K562 (cell line): Measurements from ENCODE around the gene EIF2AK2. TPM values are rescaled to one million over a fixed set of nuclear protein-coding genes. Genes with fewer than 3 reads are reported as not detected.
A peak's percentile ranks its signal among the peaks of the same experiment; 100 is the strongest.

ENCODE experiments used
- BRCA1 ChIP-seq, 2 experiments: fragments of 450-650 bp in 1 of 2; sonication (generic) in 1 of 2; formaldehyde crosslinking in 1 of 2; IDR thresholded peaks; 2 replicates each; pipeline versions ENCODE4 v1.5.0 to v1.6.1; 2017 to 2020; ENCODE audit warnings: mild to moderate bottlenecking in 1 of 2, missing genetic modification reagents in 1 of 2
- E2F3 ChIP-seq: fragments of 250-450 bp; sonication (Bioruptor Pico); IDR thresholded peaks from 2 replicates; pipeline ENCODE4 v1.4.0; 2020; ENCODE audit warnings: mild to moderate bottlenecking
- EGR1 ChIP-seq: fragments of 450-650 bp; conservative IDR thresholded peaks from 2 replicates; pipeline ENCODE4 v1.6.1; 2017; ENCODE audit warnings: mild to moderate bottlenecking
- HMG20A ChIP-seq: fragments of 450-650 bp; formaldehyde crosslinking; conservative IDR thresholded peaks from 2 replicates; pipeline ENCODE4 v1.4.0; 2020; ENCODE audit warnings: mild to moderate bottlenecking, mixed read lengths
- HNRNPUL1 ChIP-seq: fragments of 200-400 bp; formaldehyde crosslinking; IDR thresholded peaks from 2 replicates; pipeline ENCODE4 v1.6.1; 2017; ENCODE audit warnings: low read length
- KHSRP ChIP-seq: fragments of 450-650 bp; IDR thresholded peaks from 2 replicates; pipeline ENCODE4 v1.6.1; 2017
- MTA2 ChIP-seq: fragments of 450-650 bp; IDR thresholded peaks from 2 replicates; pipeline ENCODE4 v1.6.1; 2016; ENCODE audit warnings: low read depth
- PHF8 ChIP-seq: fragments of 200-600 bp; sonication (generic); IDR thresholded peaks from 2 replicates; pipeline ENCODE4 v1.6.1; 2012; ENCODE audit warnings: mixed run types, mild to moderate bottlenecking, inconsistent platforms, low read length, moderate library complexity, borderline replicate concordance
- POLR2G ChIP-seq: fragments of 200-400 bp; formaldehyde crosslinking; IDR thresholded peaks from 2 replicates; pipeline ENCODE4 v1.6.1; 2017; ENCODE audit warnings: low read depth, mild to moderate bottlenecking, antibody characterized with exemption, low read length, moderate library complexity
- RBM15 ChIP-seq: fragments of 200-400 bp; formaldehyde crosslinking; IDR thresholded peaks from 2 replicates; pipeline ENCODE4 v1.6.1; 2018; ENCODE audit warnings: mild to moderate bottlenecking, low read length, moderate library complexity; ENCODE audit not compliant: insufficient read depth
- RBM22 ChIP-seq: fragments of 200-400 bp; formaldehyde crosslinking; IDR thresholded peaks from 2 replicates; pipeline ENCODE4 v1.6.1; 2018; ENCODE audit warnings: low read length, low read depth; ENCODE audit not compliant: poor library complexity, severe bottlenecking
- TAF7 ChIP-seq: fragments of 450-650 bp; IDR thresholded peaks from 2 replicates; pipeline ENCODE4 v1.6.1; 2016; ENCODE audit warnings: missing genetic modification characterization, missing compliant biosample characterization
- TCF3 ChIP-seq: sonication (generic); formaldehyde crosslinking; IDR thresholded peaks from 2 replicates; pipeline ENCODE4 v1.4.0; 2020; ENCODE audit warnings: mild to moderate bottlenecking, missing genetic modification reagents
- TRIM24 ChIP-seq, 2 experiments: fragments of 450-650 bp; IDR thresholded peaks; 2 replicates each; pipeline ENCODE4 v1.6.1; 2016
- XRCC5 ChIP-seq: fragments of 200-400 bp; formaldehyde crosslinking; IDR thresholded peaks from 2 replicates; pipeline ENCODE4 v1.6.1; 2017; ENCODE audit warnings: low read depth, mild to moderate bottlenecking, low read length
- ZSCAN29 ChIP-seq: fragments of 450-650 bp; IDR thresholded peaks from 2 replicates; pipeline ENCODE4 v1.6.1; 2017
- polyA plus RNA-seq, 8 experiments: library from polyadenylated mRNA; depleted of rRNA in 4 of 8; stranded (reverse) in 5 of 8; unstranded in 3 of 8; fragments of >200 nt; fragmentation: Nextera tagmentation in 2 of 8; fragmentation: Illumina TruSeq in 1 of 8; extraction: Ambion mirVana in 2 of 8; extraction: Trizol in 1 of 8; gene quantifications; 2 replicates each; pipeline versions ENCODE4 v1.2.1 to v1.2.3, GENCODE V29; 2011 to 2014; ENCODE audit warnings: inconsistent platforms in 1 of 8, missing spikeins in 1 of 8
- total RNA-seq, 7 experiments: library from RNA; depleted of rRNA in 6 of 7; stranded (reverse); fragments of >200 nt in 6 of 7; fragmentation: Illumina TruSeq in 2 of 7; extraction: Trizol in 2 of 7; gene quantifications; 2 replicates each; pipeline versions ENCODE4 v1.2.1 to v1.2.3, GENCODE V29; 2011 to 2021; ENCODE audit warnings: low replicate concordance in 1 of 7
- TF ChIP-seq, protein P1 (sequence below): fragments of 450-650 bp; IDR thresholded peaks from 2 replicates; pipeline ENCODE4 v1.6.1; 2016; ENCODE audit warnings: mild to moderate bottlenecking, moderate library complexity

EIF2AK2 gene
- total and polyA plus RNA-seq, 9 of the 15 experiments (the other 6 are each of a cell fraction or from before 2014, with no cell fraction given), result 3.8 to 19.5 (median 13.3) TPM

DNA sequence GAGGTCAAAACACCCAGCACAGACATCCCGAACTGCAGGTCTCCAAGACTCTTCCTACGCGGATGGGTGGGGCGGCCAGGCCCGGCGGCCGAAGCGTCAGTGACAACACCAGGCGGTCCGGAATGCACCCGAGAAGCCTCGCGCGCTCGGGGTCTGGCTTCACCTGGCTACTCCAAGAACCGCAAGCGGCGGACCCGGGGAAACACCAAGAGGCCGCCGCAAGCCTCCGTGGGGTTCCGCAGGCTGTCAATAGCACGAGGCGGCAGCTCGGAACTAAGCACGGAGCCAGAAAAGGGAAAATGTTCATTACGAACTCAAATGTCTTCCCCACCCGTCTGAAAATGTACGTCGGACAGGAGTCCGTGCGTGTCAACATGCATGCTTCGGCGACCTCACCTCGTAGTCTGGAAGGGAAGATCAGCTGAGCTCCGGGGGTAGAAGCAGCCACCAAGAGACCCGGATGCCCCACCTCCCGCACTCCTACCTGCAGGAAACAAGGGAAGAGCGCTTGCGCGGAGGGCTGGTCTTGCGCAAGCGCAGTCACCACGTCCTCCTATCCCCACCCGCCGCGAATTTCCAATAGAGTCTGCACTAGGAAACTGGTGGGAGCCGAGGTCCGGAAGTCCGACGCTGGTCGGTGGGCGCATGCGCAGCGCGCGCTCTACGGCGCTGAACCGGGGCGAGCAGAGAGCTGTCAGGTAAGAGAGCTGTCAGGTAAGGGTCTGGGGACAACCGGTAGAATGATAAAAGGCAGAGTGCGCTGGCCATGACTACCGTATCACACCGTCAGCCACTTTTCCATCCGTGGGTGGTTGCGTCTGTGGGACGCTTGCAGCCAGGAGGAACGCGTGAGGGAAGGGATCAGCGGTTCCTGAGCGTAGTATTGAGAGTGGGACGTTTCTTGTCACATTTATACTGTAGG lies 72.6 kb downstream of the EIF2AK2 start, which contains the start of the genes GPATCH11 and HEATR5B (continued):
- TF ChIP-seq, protein P1, sequence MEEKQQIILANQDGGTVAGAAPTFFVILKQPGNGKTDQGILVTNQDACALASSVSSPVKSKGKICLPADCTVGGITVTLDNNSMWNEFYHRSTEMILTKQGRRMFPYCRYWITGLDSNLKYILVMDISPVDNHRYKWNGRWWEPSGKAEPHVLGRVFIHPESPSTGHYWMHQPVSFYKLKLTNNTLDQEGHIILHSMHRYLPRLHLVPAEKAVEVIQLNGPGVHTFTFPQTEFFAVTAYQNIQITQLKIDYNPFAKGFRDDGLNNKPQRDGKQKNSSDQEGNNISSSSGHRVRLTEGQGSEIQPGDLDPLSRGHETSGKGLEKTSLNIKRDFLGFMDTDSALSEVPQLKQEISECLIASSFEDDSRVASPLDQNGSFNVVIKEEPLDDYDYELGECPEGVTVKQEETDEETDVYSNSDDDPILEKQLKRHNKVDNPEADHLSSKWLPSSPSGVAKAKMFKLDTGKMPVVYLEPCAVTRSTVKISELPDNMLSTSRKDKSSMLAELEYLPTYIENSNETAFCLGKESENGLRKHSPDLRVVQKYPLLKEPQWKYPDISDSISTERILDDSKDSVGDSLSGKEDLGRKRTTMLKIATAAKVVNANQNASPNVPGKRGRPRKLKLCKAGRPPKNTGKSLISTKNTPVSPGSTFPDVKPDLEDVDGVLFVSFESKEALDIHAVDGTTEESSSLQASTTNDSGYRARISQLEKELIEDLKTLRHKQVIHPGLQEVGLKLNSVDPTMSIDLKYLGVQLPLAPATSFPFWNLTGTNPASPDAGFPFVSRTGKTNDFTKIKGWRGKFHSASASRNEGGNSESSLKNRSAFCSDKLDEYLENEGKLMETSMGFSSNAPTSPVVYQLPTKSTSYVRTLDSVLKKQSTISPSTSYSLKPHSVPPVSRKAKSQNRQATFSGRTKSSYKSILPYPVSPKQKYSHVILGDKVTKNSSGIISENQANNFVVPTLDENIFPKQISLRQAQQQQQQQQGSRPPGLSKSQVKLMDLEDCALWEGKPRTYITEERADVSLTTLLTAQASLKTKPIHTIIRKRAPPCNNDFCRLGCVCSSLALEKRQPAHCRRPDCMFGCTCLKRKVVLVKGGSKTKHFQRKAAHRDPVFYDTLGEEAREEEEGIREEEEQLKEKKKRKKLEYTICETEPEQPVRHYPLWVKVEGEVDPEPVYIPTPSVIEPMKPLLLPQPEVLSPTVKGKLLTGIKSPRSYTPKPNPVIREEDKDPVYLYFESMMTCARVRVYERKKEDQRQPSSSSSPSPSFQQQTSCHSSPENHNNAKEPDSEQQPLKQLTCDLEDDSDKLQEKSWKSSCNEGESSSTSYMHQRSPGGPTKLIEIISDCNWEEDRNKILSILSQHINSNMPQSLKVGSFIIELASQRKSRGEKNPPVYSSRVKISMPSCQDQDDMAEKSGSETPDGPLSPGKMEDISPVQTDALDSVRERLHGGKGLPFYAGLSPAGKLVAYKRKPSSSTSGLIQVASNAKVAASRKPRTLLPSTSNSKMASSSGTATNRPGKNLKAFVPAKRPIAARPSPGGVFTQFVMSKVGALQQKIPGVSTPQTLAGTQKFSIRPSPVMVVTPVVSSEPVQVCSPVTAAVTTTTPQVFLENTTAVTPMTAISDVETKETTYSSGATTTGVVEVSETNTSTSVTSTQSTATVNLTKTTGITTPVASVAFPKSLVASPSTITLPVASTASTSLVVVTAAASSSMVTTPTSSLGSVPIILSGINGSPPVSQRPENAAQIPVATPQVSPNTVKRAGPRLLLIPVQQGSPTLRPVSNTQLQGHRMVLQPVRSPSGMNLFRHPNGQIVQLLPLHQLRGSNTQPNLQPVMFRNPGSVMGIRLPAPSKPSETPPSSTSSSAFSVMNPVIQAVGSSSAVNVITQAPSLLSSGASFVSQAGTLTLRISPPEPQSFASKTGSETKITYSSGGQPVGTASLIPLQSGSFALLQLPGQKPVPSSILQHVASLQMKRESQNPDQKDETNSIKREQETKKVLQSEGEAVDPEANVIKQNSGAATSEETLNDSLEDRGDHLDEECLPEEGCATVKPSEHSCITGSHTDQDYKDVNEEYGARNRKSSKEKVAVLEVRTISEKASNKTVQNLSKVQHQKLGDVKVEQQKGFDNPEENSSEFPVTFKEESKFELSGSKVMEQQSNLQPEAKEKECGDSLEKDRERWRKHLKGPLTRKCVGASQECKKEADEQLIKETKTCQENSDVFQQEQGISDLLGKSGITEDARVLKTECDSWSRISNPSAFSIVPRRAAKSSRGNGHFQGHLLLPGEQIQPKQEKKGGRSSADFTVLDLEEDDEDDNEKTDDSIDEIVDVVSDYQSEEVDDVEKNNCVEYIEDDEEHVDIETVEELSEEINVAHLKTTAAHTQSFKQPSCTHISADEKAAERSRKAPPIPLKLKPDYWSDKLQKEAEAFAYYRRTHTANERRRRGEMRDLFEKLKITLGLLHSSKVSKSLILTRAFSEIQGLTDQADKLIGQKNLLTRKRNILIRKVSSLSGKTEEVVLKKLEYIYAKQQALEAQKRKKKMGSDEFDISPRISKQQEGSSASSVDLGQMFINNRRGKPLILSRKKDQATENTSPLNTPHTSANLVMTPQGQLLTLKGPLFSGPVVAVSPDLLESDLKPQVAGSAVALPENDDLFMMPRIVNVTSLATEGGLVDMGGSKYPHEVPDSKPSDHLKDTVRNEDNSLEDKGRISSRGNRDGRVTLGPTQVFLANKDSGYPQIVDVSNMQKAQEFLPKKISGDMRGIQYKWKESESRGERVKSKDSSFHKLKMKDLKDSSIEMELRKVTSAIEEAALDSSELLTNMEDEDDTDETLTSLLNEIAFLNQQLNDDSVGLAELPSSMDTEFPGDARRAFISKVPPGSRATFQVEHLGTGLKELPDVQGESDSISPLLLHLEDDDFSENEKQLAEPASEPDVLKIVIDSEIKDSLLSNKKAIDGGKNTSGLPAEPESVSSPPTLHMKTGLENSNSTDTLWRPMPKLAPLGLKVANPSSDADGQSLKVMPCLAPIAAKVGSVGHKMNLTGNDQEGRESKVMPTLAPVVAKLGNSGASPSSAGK, result peak; percentile 81
- TF ChIP-seq ZSCAN29 (no peak), KHSRP (no peak), BRCA1 (IDR thresholded peaks at IDR 0.05) (no peak), BRCA1 (CRISPR knock-in tag; IDR thresholded peaks at IDR 0.05) (no peak), EGR1 (0 out of 2 replicates have a peak, but pooled peaks have one; percentile 11), TCF3 (CRISPR knock-in tag) (no peak), POLR2G (peak; percentile 72), HMG20A (CRISPR knock-in tag) (no peak), XRCC5 (peak; percentile 61; the same call in 1 of the 2 replicates), RBM22 (no peak), PHF8 (peak; percentile 83; the same call in 1 of the 2 replicates), E2F3 (CRISPR knock-in tag) (no peak), TRIM24 (IDR thresholded peaks at IDR 0.05) (no peak), TAF7 (no peak), HNRNPUL1 (no peak), MTA2 (no peak), RBM15 (no peak)
